Panc1 (cell line): Measurements from ENCODE around the gene LRRC27. TPM values are rescaled to one million over a fixed set of nuclear protein-coding genes. Genes with fewer than 3 reads are reported as not detected.
"Not testable (repeated sequence)": the region's sequence is repeated elsewhere in the genome, so short reads cannot be mapped to it uniquely, and the experiment has no call there.

ENCODE experiments used
- ATAC-seq: fragments of 200-7000 bp; cut with Tn5 transposase; 2 replicates; pipeline ENCODE4 v1.9.1; 2020; ENCODE audit warnings: mild to moderate bottlenecking, moderate library complexity
- BruUV-seq: library from RNA; stranded (reverse); fragments of 400-500 nt; replicated peaks from 2 replicates; lab custom pipeline; 2021; lab: Mats Ljungman, UMichigan
- CTCF ChIA-PET: fragments of 300-600 bp; sonication (Branson Sonifier 250); formaldehyde crosslinking; loops from one replicate; lab custom pipeline; 2022; ENCODE audit warnings: antibody characterized with exemption; lab: Charles Lee
- POLR2A ChIA-PET: fragments of 300-600 bp; sonication (Branson Sonifier 250); formaldehyde crosslinking; loops from one replicate; lab custom pipeline; 2022; ENCODE audit warnings: antibody characterized with exemption; lab: Charles Lee
- DNase-seq: peaks from one replicate; pipeline ENCODE4 v3.0.0-alpha.2; 2010; ENCODE audit warnings: low read depth, low spot score
- H3K27ac ChIP-seq: 2 replicates; pipeline ENCODE4 v1.5.1; 2011; ENCODE audit warnings: mild to moderate bottlenecking, low read length, inconsistent platforms
- H3K27me3 ChIP-seq: fragments of 200-500 bp; sonication (Bioruptor generic); 2 replicates; pipeline ENCODE4 v1.6.0; 2014; ENCODE audit warnings: low read length, inconsistent platforms; ENCODE audit not compliant: control insufficient read depth, insufficient read depth
- H3K36me3 ChIP-seq: fragments of 200-500 bp; sonication (Bioruptor generic); 2 replicates; pipeline ENCODE4 v1.5.1; 2014; ENCODE audit warnings: inconsistent platforms, mild to moderate bottlenecking, low read length, moderate library complexity; ENCODE audit not compliant: control insufficient read depth, insufficient read depth
- H3K4me1 ChIP-seq: 2 replicates; pipeline ENCODE4 v1.5.1; 2011; ENCODE audit warnings: inconsistent platforms, mild to moderate bottlenecking, low read length, moderate library complexity; ENCODE audit not compliant: control insufficient read depth, insufficient read depth
- H3K4me3 ChIP-seq, 2 experiments: 2 replicates each; pipeline ENCODE4 v1.5.1; 2011 to 2012; ENCODE audit warnings: low read depth in 2 of 2, low read length in 2 of 2, mild to moderate bottlenecking in 2 of 2, inconsistent platforms in 1 of 2, moderate library complexity in 1 of 2
- H3K9me3 ChIP-seq: fragments of 200-500 bp; sonication (Bioruptor generic); 2 replicates; pipeline ENCODE4 v1.5.1; 2014; ENCODE audit warnings: low read depth, mild to moderate bottlenecking, inconsistent platforms, low read length, moderate library complexity; ENCODE audit not compliant: control insufficient read depth, insufficient read depth
- POLR2AphosphoS5 ChIP-seq: IDR thresholded peaks from 2 replicates; pipeline ENCODE4 v1.6.1; 2012; ENCODE audit warnings: mild to moderate bottlenecking, low read depth, low read length, moderate library complexity
- SIN3A ChIP-seq: IDR thresholded peaks from 2 replicates; pipeline ENCODE4 v1.6.1; 2012; ENCODE audit warnings: low read depth, mild to moderate bottlenecking, low read length, moderate library complexity, borderline replicate concordance; ENCODE audit not compliant: insufficient read depth
- TCF7L2 ChIP-seq: IDR thresholded peaks from 2 replicates; pipeline ENCODE4 v1.6.1; 2011; ENCODE audit warnings: mild to moderate bottlenecking, low read depth, low read length, inconsistent platforms
- in situ Hi-C: cut with HindIII; loops from 2 replicates; pipeline ENCODE4 v1.10.0; 2016; ENCODE audit warnings: low sequenced_read_pairs, low pct_unique_long_range_greater_than_20kb
- intact Hi-C: fragments of 100-400 bp; cut with micrococcal nuclease; formaldehyde crosslinking; loops from one replicate; pipeline ENCODE4 v1.10.0; 2022; ENCODE audit not compliant: unreplicated experiment
- total RNA-seq: library from RNA; stranded (reverse); gene quantifications from one replicate; pipeline ENCODE4 v1.2.1, GENCODE V29; 2021; ENCODE audit not compliant: unreplicated experiment
- TF ChIP-seq, protein P1 (sequence below), 2 experiments: IDR thresholded peaks; 2 replicates each; pipeline ENCODE4 v1.6.1; 2011 to 2012; ENCODE audit warnings: low read depth in 2 of 2, control low read depth in 1 of 2, low read length in 1 of 2, mild to moderate bottlenecking in 1 of 2, moderate library complexity in 1 of 2; ENCODE audit not compliant: insufficient read depth in 1 of 2
- TF ChIP-seq, protein P2 (sequence below): fragments of 450-650 bp; IDR thresholded peaks from 2 replicates; pipeline ENCODE4 v1.5.1; 2017; ENCODE audit warnings: mild to moderate bottlenecking

Gene LRRC27
- total RNA-seq, 1 experiment from 2014 or later = 15.7 TPM

GRCh38 chr10:132386419-132386831 is 54.4 kb downstream of the LRRC27 start:
- H3K4me1 ChIP-seq = peaks cover 25% of the 10 kb centered on the region
- no peak for DNase-seq
- ATAC-seq = peak; percentile 4; the same call in 1 of the 2 replicates
- no TSS peak for BruUV-seq
- H3K27ac ChIP-seq = no peak overlapping the region
- no peaks in the 10 kb centered on the region for H3K9me3 ChIP-seq
- no peaks in the 10 kb centered on the region for H3K36me3 ChIP-seq
- CTCF ChIA-PET = no interaction called here
- POLR2A ChIA-PET = interaction anchor here (0.6 kb wide), 1 partner anchor 79 kb away, joined by 3 read pairs; the partner anchor contains the start of gene STK32C
- in situ Hi-C loops = no loop called here
- no peaks in the 10 kb centered on the region for H3K27me3 ChIP-seq
- TF ChIP-seq SIN3A (no peak), POLR2AphosphoS5 (no peak), TCF7L2 (no peak)
- TF ChIP-seq, protein P1, sequence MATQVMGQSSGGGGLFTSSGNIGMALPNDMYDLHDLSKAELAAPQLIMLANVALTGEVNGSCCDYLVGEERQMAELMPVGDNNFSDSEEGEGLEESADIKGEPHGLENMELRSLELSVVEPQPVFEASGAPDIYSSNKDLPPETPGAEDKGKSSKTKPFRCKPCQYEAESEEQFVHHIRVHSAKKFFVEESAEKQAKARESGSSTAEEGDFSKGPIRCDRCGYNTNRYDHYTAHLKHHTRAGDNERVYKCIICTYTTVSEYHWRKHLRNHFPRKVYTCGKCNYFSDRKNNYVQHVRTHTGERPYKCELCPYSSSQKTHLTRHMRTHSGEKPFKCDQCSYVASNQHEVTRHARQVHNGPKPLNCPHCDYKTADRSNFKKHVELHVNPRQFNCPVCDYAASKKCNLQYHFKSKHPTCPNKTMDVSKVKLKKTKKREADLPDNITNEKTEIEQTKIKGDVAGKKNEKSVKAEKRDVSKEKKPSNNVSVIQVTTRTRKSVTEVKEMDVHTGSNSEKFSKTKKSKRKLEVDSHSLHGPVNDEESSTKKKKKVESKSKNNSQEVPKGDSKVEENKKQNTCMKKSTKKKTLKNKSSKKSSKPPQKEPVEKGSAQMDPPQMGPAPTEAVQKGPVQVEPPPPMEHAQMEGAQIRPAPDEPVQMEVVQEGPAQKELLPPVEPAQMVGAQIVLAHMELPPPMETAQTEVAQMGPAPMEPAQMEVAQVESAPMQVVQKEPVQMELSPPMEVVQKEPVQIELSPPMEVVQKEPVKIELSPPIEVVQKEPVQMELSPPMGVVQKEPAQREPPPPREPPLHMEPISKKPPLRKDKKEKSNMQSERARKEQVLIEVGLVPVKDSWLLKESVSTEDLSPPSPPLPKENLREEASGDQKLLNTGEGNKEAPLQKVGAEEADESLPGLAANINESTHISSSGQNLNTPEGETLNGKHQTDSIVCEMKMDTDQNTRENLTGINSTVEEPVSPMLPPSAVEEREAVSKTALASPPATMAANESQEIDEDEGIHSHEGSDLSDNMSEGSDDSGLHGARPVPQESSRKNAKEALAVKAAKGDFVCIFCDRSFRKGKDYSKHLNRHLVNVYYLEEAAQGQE (IDR thresholded peaks at IDR 0.05; ENCODE audit: insufficient read depth in 1 of 2, low read depth in 2 of 2, low read length in 1 of 2) = no peak
- TF ChIP-seq, protein P2, sequence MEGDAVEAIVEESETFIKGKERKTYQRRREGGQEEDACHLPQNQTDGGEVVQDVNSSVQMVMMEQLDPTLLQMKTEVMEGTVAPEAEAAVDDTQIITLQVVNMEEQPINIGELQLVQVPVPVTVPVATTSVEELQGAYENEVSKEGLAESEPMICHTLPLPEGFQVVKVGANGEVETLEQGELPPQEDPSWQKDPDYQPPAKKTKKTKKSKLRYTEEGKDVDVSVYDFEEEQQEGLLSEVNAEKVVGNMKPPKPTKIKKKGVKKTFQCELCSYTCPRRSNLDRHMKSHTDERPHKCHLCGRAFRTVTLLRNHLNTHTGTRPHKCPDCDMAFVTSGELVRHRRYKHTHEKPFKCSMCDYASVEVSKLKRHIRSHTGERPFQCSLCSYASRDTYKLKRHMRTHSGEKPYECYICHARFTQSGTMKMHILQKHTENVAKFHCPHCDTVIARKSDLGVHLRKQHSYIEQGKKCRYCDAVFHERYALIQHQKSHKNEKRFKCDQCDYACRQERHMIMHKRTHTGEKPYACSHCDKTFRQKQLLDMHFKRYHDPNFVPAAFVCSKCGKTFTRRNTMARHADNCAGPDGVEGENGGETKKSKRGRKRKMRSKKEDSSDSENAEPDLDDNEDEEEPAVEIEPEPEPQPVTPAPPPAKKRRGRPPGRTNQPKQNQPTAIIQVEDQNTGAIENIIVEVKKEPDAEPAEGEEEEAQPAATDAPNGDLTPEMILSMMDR = no peak
- no peak overlapping the region for H3K4me3 ChIP-seq
- intact Hi-C loops = loop anchor here (2.0 kb wide), 1 partner anchor 66 kb away; no protein-coding TSS in a partner anchor

GRCh38 chr10:132386896-132387295 is 54.9 kb downstream of the LRRC27 start:
- in situ Hi-C loops, ATAC-seq, H3K4me3 ChIP-seq, H3K9me3 ChIP-seq, H3K27me3 ChIP-seq, H3K36me3 ChIP-seq, DNase-seq, POLR2A ChIA-PET, BruUV-seq: not testable (repeated sequence)
- CTCF ChIA-PET = interaction anchor here (0.7 kb wide), 1 partner anchor 13 kb away, joined by 3 read pairs; no protein-coding TSS in a partner anchor
- intact Hi-C loops = loop anchor here (2.0 kb wide), 1 partner anchor 66 kb away; no protein-coding TSS in a partner anchor
- Histone ChIP-seq H3K27ac (peak overlapping the region; percentile 68; the same call in 1 of the 2 replicates), H3K4me1 (peaks cover 25% of the 10 kb centered on the region)

DNA sequence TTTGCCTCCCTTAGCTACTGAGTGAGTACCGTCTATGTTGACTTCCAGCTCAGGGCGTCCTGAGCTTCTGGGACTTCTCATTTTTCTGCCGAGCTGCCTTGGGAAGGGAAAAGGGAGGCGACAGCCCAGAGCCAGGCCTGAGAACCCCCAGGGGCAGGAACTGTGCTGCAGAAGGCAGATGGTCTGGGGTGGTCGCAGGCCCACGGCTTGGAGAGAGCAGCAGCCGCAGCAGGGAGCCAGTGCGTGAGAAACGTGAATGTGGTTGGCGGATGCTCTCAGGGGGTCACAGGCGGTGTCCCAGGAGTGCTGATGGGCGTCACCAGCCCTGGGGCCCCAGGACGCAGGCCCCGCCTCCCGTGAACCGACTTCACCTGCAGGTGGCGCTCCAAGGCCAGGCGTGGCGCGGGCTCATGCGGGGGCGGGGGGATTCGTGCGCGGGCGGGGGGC is 55.8 kb downstream of the LRRC27 start:
- intact Hi-C loops = loop anchor here (2.0 kb wide), 1 partner anchor 65 kb away; no protein-coding TSS in a partner anchor
- peak overlapping the region; percentile 68 for H3K27ac ChIP-seq
- H3K9me3 ChIP-seq = no peaks in the 10 kb centered on the region
- peaks cover 25% of the 10 kb centered on the region for H3K4me1 ChIP-seq
- TF ChIP-seq, protein P2 = peak; percentile 81; the same call in 1 of the 2 replicates
- TF ChIP-seq SIN3A (no peak), TCF7L2 (no peak), POLR2AphosphoS5 (no peak)
- TF ChIP-seq, protein P1 (IDR thresholded peaks at IDR 0.05; ENCODE audit: insufficient read depth in 1 of 2, low read depth in 2 of 2, low read length in 1 of 2) = no peak
- POLR2A ChIA-PET = no interaction called here
- in situ Hi-C loops = no loop called here
- DNase-seq = no peak
- no TSS peak for BruUV-seq
- peak overlapping the region in 1 of 2 experiments; percentile 20; a peak in 1 of 4 replicates for H3K4me3 ChIP-seq
- ATAC-seq = peak; percentile 64
- H3K27me3 ChIP-seq = no peaks in the 10 kb centered on the region
- CTCF ChIA-PET = interaction anchor here (0.6 to 0.9 kb wide), 4 partner anchors 14 to 66 kb away, joined by 3 to 5 read pairs (median 3); no protein-coding TSS in a partner anchor
- H3K36me3 ChIP-seq = no peaks in the 10 kb centered on the region
